HL-60 (cell line): ENCODE results near the gene WWOX.

Source experiments
- DNase-seq, 2 experiments: peaks; one replicate each; pipeline ENCODE4 v3.0.0-alpha.2; 2010 to 2020; ENCODE audit warnings: low read depth in 1 of 2, low spot score in 1 of 2
- H3K27ac ChIP-seq: fragments of 250-450 bp; sonication (Bioruptor Pico); replicated peaks from 2 replicates; pipeline ENCODE4 v1.5.1; 2020; ENCODE audit warnings: mild to moderate bottlenecking, moderate library complexity
- H3K27me3 ChIP-seq: fragments of 250-450 bp; sonication (Bioruptor Pico); 2 replicates; pipeline ENCODE4 v1.5.1; 2021; ENCODE audit warnings: mild to moderate bottlenecking, moderate library complexity; ENCODE audit not compliant: insufficient read depth, poor library complexity, severe bottlenecking
- H3K4me3 ChIP-seq: replicated peaks from 2 replicates; pipeline ENCODE4 v1.5.1; 2011; ENCODE audit warnings: mild to moderate bottlenecking, control low read depth, low read length; ENCODE audit not compliant: insufficient read depth
- GABPA ChIP-seq: IDR thresholded peaks from 2 replicates; pipeline ENCODE4 v1.6.1; 2012; ENCODE audit warnings: low read depth
- POLR2AphosphoS5 ChIP-seq: IDR thresholded peaks from 2 replicates; pipeline ENCODE4 v1.6.1; 2012; ENCODE audit warnings: low read depth
- SPI1 ChIP-seq: IDR thresholded peaks from 2 replicates; pipeline ENCODE4 v1.6.1; 2012; ENCODE audit warnings: low read depth, mild to moderate bottlenecking, borderline replicate concordance
- TF ChIP-seq, protein P1 (sequence below): IDR thresholded peaks from 2 replicates; pipeline ENCODE4 v1.6.1; 2012; ENCODE audit warnings: low read depth; ENCODE audit not compliant: insufficient replicate concordance
- TF ChIP-seq, protein P2 (sequence below): IDR thresholded peaks from one replicate; pipeline ENCODE4 v1.5.1; 2011; ENCODE audit warnings: low read length, control low read depth, inconsistent platforms; ENCODE audit not compliant: insufficient read depth

WWOX gene

GRCh38 chr16:78843978-78844377, 744.5 kb downstream of the WWOX start:
- Histone ChIP-seq H3K27ac (no peak overlapping the region), H3K27me3 (no peaks in the 10 kb centered on the region), H3K4me3 (no peak overlapping the region)
- DNase-seq: no peak
- TF ChIP-seq SPI1: no peak
- TF ChIP-seq, protein P1, sequence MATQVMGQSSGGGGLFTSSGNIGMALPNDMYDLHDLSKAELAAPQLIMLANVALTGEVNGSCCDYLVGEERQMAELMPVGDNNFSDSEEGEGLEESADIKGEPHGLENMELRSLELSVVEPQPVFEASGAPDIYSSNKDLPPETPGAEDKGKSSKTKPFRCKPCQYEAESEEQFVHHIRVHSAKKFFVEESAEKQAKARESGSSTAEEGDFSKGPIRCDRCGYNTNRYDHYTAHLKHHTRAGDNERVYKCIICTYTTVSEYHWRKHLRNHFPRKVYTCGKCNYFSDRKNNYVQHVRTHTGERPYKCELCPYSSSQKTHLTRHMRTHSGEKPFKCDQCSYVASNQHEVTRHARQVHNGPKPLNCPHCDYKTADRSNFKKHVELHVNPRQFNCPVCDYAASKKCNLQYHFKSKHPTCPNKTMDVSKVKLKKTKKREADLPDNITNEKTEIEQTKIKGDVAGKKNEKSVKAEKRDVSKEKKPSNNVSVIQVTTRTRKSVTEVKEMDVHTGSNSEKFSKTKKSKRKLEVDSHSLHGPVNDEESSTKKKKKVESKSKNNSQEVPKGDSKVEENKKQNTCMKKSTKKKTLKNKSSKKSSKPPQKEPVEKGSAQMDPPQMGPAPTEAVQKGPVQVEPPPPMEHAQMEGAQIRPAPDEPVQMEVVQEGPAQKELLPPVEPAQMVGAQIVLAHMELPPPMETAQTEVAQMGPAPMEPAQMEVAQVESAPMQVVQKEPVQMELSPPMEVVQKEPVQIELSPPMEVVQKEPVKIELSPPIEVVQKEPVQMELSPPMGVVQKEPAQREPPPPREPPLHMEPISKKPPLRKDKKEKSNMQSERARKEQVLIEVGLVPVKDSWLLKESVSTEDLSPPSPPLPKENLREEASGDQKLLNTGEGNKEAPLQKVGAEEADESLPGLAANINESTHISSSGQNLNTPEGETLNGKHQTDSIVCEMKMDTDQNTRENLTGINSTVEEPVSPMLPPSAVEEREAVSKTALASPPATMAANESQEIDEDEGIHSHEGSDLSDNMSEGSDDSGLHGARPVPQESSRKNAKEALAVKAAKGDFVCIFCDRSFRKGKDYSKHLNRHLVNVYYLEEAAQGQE: no peak
- TF ChIP-seq GABPA: no peak
- TF ChIP-seq, protein P2, sequence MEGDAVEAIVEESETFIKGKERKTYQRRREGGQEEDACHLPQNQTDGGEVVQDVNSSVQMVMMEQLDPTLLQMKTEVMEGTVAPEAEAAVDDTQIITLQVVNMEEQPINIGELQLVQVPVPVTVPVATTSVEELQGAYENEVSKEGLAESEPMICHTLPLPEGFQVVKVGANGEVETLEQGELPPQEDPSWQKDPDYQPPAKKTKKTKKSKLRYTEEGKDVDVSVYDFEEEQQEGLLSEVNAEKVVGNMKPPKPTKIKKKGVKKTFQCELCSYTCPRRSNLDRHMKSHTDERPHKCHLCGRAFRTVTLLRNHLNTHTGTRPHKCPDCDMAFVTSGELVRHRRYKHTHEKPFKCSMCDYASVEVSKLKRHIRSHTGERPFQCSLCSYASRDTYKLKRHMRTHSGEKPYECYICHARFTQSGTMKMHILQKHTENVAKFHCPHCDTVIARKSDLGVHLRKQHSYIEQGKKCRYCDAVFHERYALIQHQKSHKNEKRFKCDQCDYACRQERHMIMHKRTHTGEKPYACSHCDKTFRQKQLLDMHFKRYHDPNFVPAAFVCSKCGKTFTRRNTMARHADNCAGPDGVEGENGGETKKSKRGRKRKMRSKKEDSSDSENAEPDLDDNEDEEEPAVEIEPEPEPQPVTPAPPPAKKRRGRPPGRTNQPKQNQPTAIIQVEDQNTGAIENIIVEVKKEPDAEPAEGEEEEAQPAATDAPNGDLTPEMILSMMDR: no peak
- TF ChIP-seq POLR2AphosphoS5: no peak

DNA sequence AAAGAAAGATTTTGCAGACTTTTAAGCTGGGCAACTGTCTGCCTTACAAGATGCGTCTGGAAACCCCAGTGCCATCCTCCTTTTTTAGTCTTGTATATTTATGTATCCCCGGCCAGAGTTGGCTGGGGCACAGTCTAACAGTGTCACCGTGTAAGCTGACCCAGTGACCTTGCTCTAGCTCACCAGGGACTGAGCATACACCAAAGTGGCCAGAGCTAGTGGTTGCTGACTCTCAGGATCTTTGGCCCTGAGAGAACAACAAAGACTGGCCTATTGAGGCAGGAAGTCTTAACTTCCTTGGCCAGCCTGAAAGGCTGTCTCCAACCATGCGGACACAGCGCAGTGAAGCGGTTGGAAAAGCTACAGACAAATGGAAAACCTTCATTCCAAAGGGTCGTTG, 745.2 kb downstream of the WWOX start:
- no peak for DNase-seq
- no peak overlapping the region for H3K27ac ChIP-seq
- no peak overlapping the region for H3K4me3 ChIP-seq
- TF ChIP-seq GABPA (no peak), POLR2AphosphoS5 (no peak), SPI1 (no peak)
- TF ChIP-seq, protein P1: no peak
- TF ChIP-seq, protein P2: no peak
- no peaks in the 10 kb centered on the region for H3K27me3 ChIP-seq

DNA sequence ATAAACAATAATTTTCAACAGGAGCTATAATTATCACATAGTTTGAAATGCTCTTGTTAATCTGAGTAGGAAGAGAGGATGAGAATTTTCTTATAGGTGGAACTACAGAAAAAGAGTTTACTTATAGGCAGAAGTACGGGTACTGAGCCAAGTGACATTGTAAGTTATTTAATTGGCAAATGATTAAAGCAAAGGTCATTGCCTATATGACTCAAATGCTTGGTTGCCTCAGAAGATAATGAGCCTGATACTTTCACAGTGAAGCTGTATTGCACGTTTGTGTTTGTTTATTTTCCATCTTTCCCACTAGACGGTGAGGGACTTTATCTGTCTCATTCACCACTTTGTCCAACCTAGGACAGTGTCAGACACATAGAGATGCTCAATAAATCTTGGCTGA, 751.8 kb downstream of the WWOX start:
- H3K4me3 ChIP-seq: no peak overlapping the region
- peaks cover 2% of the 10 kb centered on the region for H3K27me3 ChIP-seq
- no peak for DNase-seq
- H3K27ac ChIP-seq: no peak overlapping the region
- TF ChIP-seq, protein P1: no peak

- TF ChIP-seq SPI1 (no peak), POLR2AphosphoS5 (no peak), GABPA (no peak)
- TF ChIP-seq, protein P2: no peak
- TF ChIP-seq, protein P1: no peak
- no peak overlapping the region for H3K27ac ChIP-seq
- peaks cover 2% of the 10 kb centered on the region for H3K27me3 ChIP-seq
- DNase-seq: no peak
- no peak overlapping the region for H3K4me3 ChIP-seq
Measured at GRCh38 chr16:78852081-78852635, 752.7 kb downstream of the WWOX start.
